SK-N-MC (cell line): ENCODE results near the gene EPHA3.

Source experiments
- EZH2 ChIP-seq: fragments of 200-600 bp; sonication (generic); IDR thresholded peaks from one replicate; pipeline ENCODE4 v1.6.1; 2017; ENCODE audit warnings: antibody characterized with exemption
- POLR2AphosphoS5 ChIP-seq: IDR thresholded peaks from 2 replicates; pipeline ENCODE4 v1.6.1; 2012; ENCODE audit warnings: mild to moderate bottlenecking, low read depth, low read length, borderline replicate concordance

DNA sequence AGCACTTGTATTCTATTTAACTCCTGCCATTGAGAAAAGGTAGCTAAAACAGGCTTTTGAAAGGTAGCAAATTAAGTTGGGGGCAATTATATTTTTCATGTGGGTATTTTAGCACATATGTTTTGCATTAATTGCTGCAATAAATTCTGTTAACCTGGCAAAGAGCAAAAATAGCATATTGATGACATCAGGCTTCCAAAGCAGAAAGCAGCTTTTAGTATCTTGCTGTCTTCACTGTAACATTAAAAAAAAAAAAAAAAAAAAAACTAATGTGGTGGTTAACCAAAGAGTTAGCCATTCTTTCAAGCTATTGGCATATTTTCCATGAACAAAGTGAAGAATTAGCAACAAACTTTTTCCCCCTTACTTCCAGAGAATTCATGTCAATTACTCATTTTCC, 9.1 kb downstream of the EPHA3 start:
- TF ChIP-seq EZH2, result no peak
- no peak; the same call in 1 of the 2 replicates for TF ChIP-seq POLR2AphosphoS5
